HuH-7 (cell line): ENCODE measurements around the gene SYNJ2.
"Not testable (repeated sequence)": the region's sequence is repeated elsewhere in the genome, so short reads cannot be mapped to it uniquely, and the experiment has no call there.

Experiments
- DNase-seq: peaks from one replicate; pipeline ENCODE4 v3.0.0; 2011; ENCODE audit warnings: low spot score

The SYNJ2 gene

DNA sequence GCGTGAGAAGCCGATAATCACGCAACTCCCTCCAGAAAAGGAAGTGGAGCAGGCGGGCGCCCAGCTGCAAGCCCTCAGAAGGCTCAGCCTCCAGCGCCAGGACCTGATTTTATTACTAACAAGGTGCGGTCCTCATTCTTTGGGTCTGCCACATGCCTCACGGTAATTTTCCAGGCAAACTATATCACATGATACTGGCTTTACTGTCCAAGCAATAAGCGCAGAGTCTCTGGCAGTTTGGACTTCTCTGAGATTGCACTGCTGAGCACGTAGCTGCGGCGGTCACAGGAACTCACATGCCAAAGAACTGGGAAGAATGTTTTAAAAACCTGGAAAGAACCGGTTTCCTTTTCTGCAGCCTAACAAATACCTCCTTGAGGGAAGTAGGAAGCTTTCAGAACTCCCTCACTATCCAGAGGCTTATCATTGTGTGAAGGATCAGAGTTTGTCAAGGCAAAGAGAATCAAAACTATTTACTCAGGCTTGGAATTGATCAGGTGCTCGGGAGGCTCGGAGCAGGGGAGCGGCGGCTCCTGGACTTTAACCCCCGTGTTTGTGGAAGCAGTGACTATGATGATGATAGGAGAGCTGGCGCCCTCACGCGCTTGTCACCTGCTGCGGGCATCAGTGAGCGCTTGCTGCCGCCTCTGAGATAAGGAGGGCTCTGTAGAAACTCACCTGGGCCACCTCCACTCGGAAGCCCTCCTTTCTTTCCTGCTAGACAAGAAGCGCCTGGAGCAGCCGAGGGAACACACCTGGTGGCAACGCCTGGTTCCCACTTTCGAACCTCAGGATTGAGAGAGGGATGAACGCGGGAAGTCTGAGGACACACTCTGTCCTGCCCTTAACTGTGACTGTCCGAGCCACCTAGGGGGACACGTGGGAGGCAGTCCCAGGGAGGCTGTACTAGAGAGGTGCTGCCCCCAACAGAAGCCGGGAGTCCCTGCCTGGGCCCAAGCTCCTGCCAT lies 27.2 kb upstream of the SYNJ2 start:
- DNase-seq = peak; percentile 86

DNA sequence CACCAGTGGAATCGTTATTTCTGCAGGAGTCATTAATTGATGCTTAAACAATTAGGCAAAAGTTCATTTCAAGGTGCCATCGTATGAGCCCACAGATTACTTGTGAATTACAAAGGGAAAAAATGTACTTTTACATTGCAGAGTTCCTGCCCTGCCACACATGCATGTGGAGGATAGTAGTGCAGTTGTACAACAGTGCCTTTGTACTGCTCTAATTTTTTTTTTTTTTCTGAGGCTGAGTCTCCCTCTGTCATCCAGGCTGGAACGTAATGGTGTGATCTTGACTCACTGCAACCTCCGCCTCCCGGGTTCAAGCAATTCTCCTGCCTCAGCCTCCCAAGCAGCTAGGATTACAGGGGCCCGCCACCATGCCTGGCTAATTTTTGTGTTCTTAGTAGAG lies 26.0 kb upstream of the SYNJ2 start:
- DNase-seq = no peak

- no peak for DNase-seq
These were observed 25.4 kb upstream of the SYNJ2 start for GRCh38 chr6:157956171-157956730.

- DNase-seq = no peak
These were observed 22.0 kb upstream of the SYNJ2 start for GRCh38 chr6:157959451-157960227.

DNA sequence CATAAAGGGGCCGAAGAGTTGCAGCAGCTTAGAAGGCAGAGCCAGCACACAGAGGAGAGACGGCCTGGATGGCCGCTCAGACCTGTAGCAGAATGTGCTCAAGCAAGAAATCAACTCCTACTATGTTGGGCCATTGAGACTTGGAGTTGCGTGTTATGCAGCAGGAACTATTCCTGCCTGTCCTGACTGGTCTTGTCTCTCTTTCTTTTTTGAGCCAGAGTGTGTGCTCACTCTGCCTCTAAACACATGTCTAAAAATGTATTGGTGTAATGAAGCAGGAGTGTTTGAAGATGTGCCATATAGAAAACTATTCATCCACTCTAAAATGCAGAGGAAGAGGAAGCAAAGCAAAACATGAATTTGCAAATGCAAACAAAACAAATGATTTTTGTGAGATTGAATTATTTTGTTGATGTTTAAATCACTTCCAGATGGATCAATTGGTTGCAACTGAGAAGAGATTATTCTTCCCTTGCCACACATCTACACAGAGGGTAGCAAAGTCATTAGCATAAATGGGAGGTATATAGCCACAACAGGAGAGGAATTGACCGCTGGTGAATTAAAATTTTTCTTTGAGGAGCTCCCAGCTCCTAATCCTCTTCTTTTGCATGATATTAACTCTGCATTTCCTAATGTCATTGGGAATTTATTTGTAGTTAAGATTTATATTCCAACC lies 20.4 kb upstream of the SYNJ2 start:
- DNase-seq = no peak

DNA sequence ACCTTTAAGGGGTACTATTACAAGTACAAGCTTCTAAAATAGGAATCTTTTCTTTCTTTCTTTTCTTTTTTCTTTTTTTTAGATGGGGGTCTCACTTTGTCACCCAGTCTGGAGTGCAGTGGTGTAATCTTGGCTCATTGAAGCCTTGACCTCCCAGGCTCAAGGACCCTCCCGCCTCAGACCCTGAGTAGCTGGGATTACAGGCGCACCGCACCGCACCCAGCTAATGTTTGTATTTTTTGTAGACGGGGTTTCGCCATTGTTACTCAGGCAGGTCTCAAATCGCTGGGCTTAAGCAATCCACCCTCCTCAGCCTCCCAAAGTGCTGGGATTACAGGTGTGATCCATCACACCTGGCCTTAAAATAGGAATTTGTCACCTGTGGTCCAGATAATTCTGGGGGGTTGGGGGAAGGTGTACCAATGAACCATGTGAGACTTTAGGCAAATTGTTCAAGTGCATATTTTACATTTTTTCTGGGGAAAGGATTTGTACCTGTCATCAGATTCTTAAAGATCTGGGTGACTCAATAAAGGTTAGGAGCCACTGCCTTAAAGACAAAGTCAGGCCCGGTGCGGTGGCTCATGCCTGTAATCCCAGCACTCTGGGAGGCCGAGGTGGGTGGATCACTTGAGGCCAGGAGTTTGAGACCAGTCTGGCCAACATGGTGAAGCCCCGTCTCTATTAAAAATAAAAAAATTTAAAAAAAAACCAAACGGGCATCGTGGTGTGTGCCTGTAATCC lies 19.7 kb upstream of the SYNJ2 start:
- DNase-seq = no peak

- DNase-seq = no peak
These were observed 18.9 kb upstream of the SYNJ2 start for GRCh38 chr6:157962601-157963302.

DNA sequence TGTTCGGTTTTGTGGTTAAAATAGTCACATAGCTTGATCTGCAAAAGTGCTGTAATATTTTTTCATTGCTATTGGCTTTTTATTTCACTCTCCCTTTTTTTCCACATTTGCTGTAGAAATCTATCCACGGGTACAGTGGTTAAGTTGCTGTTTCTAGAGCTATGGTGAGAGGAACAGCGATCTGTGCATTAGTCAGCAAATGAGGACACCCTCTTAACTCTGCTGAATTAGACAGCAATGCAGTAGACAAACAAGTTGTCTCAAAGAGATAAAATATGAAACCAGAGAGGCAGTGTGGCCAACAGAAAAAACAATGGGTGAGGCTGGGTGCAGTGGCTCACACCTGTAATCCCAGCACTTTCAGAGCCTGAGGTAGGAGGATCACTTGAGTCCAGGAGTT lies 17.6 kb upstream of the SYNJ2 start:
- no peak for DNase-seq

GRCh38 chr6:157965387-157965786 lies 16.3 kb upstream of the SYNJ2 start:
- DNase-seq = no peak

- DNase-seq = no peak
These were observed 15.1 kb upstream of the SYNJ2 start for GRCh38 chr6:157966589-157966977.

- no peak for DNase-seq
These were observed 14.6 kb upstream of the SYNJ2 start for GRCh38 chr6:157967020-157967419.

DNA sequence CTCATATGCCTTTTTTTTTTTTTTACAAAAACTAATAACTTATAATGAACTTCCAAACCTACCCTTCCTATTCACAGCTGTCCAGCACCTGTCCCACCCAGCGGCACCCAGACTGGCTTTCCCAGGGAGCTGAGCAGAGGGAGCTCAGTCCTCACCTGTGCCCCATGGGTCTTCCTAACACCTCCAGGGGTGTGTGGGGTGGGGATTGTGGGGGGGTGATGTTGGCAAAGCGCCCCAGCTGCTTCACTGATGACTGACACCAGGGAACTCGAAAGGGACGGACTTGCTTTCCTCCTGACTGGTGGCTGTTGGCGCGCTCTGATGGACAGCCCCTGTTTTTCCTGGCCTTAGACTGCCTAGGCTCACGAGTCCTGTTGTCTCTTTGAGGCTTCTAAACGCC lies 14.2 kb upstream of the SYNJ2 start:
- DNase-seq = no peak

GRCh38 chr6:157972177-157972576 lies 9.5 kb upstream of the SYNJ2 start:
- DNase-seq = not testable (repeated sequence)

- no peak for DNase-seq
These were observed 7.2 kb upstream of the SYNJ2 start for GRCh38 chr6:157974341-157974894.

GRCh38 chr6:157974967-157975366 lies 6.7 kb upstream of the SYNJ2 start:
- DNase-seq = no peak

DNA sequence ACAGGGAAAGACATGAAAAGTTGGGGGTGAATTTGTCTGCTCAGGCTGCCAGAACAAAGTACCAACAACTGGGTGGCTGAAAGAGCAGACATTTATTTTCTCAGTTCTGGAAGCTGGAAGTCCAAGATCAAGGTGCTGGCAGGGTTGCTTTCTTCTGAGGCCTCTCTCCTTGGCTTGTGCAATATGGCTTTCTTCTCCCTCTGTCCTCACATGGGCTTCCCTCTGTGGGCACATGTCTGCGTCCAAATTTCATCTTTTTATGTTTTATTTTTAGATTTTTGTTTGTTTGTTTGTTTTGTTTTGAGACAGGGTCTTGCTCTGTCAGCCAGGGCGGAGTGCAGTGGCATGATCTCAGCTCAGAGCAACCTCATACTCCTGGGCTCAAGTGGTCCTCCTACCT lies 6.2 kb upstream of the SYNJ2 start:
- DNase-seq = no peak

DNA sequence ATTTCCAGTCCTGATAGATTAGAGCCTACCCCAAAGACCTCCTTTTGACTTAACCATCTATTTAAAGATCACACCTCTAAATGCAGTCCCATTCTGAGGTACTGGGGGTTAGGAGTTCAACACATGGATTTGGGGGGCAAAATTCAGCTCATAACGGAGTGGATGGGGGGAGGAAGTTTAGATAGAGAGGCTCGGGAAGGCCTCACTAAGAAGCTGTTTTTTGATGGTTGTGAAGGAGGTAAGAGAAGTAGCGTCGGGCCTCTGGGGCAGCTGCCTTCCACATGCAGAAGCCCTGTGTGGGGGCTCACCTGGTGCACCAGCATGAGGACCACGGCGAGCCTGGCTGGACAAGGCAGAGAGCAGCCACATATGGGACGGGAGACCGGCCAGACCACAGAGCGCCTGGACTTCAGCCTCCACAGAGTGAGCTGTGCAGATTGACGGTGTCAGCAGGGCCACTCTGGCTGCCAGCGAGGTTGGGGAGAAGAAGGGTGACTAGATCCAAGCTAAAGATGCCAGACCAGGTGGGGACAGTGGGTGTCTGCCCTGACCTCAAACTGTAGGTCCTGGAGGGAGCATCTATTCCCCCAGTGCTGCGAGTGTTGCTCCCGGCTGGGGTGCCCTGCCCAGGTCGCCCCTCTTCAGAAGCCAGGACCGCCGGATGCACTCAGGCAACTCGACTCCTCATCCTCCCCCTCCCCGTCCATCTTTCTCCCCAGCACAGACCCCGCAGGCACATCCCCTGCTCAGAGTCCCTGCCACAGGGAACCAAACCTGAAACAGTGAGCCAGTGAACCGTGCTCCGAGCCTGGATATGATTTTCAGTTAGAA lies 5.1 kb upstream of the SYNJ2 start:
- no peak for DNase-seq

DNA sequence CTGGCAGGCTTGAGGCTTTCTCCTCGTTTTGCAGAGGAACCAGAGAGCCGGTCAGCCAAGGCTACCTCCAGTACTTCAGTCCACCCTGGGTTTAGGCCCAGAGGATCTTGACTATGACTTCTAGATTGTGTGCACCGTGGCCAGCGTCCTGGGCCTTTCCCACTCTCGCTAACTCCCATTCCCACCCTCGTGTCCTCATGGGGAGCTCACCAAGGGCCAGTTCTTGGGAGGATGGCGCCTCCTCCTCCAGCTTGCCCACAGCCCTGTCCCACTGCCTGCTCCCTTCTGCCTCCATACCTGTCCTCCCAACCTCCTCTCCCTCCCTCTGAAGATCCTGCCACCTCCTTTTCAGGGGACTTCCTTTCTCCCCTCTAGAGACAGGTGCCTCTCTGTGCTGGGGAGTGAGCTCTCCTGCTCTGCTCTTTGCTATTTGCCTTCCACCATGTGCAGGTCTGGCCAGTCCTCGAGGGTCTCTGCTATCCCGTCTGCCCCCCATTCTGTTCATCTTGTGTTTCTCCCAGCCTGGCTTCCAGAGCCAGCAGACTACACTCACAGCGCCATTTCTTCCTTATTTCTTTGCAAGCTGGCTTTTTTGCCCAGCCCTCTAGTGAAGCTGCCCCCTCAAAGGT lies 4.4 kb upstream of the SYNJ2 start:
- DNase-seq = no peak
